Measurements from ENCODE around the gene ZDHHC8. TPM values are rescaled to one million over a fixed set of nuclear protein-coding genes. Genes with fewer than 3 reads are reported as not detected.
A peak's percentile ranks its signal among the peaks of the same experiment; 100 is the strongest.

ZDHHC8 gene
- polyA plus RNA-seq, 1 donor (not counting 4 experiments of a cell fraction or from before 2014, with no cell fraction given): 16.0 TPM

DNA sequence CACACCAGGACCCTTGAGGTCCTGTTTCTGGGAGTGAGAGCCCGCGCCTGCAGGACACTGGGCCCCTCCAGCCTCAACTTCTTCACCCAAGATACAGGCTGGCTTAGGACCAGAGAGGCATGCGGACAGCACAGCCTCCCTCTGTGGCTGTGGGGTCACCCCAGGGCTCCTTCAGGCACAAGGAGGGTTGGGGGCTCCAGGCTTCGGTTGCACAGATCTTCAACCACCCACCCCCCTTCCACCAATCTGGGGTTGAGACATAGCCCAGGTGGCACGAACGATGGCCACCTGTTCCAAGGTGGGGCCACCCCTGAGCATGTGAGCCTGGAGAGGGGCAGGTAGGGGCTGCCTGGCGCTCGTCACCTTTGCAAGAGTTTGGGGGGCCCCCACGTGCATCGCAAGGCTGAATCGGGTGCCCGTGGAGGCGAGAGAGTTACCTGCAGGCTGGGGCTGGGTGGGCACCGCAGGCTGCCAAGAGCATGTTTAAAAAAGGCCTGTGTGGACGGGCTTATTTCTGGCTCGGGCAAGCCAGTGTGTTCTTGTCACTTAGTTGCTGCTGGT, 1.2 kb downstream of the ZDHHC8 start:
- FAIRE-seq (no peak), DNase-seq (ENCODE audit: low read depth, low spot score) (no peak)
- Histone ChIP-seq H3K79me2 (ENCODE audit: control insufficient read depth, insufficient read depth, low read length) (peaks cover 52% of the 10 kb centered on the region), H4K20me1 (ENCODE audit: control insufficient read depth, extremely low read depth, insufficient read depth, low read length) (peaks cover 23% of the 10 kb centered on the region), H3K4me3 (ENCODE audit: control insufficient read depth in 2 of 3, extremely low read depth in 1 of 3, insufficient read depth in 2 of 3, low read depth in 1 of 3, low read length in 3 of 3) (peak overlapping the region; percentile 41 to 86 (median 71)), H3K36me3 (ENCODE audit: control insufficient read depth in 2 of 2, extremely low read depth in 1 of 2, insufficient read depth in 2 of 2, low read length in 2 of 2) (peaks cover 0 to 5% of the 10 kb centered on the region in 2 experiments), H2AFZ (ENCODE audit: control insufficient read depth, low read length) (no peak overlapping the region), H3K9me1 (ENCODE audit: control insufficient read depth, extremely low read depth, insufficient read depth, low read length) (no peaks in the 10 kb centered on the region), H3K9ac (ENCODE audit: control insufficient read depth, extremely low read depth, insufficient read depth, low read length) (peak overlapping the region; percentile 77), H3K9me3 (ENCODE audit: control insufficient read depth, low read depth, low read length) (no peaks in the 10 kb centered on the region), H3K4me2 (ENCODE audit: control insufficient read depth, extremely low read depth, insufficient read depth, low read depth, low read length) (peak overlapping the region; percentile 93), H3K27ac (ENCODE audit: control insufficient read depth, insufficient read depth, low read length) (peak overlapping the region; percentile 6), H3K4me1 (ENCODE audit: control insufficient read depth, extremely low read depth, insufficient read depth, low read length) (peaks cover 15% of the 10 kb centered on the region), H3K27me3 (ENCODE audit: control insufficient read depth, extremely low read depth, insufficient read depth, low read length) (no peaks in the 10 kb centered on the region)
- TF ChIP-seq EZH2 (IDR thresholded peaks at IDR 0.05; ENCODE audit: low read length): no peak
- TF ChIP-seq, protein P1, sequence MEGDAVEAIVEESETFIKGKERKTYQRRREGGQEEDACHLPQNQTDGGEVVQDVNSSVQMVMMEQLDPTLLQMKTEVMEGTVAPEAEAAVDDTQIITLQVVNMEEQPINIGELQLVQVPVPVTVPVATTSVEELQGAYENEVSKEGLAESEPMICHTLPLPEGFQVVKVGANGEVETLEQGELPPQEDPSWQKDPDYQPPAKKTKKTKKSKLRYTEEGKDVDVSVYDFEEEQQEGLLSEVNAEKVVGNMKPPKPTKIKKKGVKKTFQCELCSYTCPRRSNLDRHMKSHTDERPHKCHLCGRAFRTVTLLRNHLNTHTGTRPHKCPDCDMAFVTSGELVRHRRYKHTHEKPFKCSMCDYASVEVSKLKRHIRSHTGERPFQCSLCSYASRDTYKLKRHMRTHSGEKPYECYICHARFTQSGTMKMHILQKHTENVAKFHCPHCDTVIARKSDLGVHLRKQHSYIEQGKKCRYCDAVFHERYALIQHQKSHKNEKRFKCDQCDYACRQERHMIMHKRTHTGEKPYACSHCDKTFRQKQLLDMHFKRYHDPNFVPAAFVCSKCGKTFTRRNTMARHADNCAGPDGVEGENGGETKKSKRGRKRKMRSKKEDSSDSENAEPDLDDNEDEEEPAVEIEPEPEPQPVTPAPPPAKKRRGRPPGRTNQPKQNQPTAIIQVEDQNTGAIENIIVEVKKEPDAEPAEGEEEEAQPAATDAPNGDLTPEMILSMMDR (optimal IDR thresholded peaks at IDR 0.05 in 1 of 3, IDR thresholded peaks at IDR 0.05 in 1 of 3, conservative IDR thresholded peaks at IDR 0.05 in 1 of 3; ENCODE audit: extremely low read depth in 1 of 3, insufficient read depth in 2 of 3, low read length in 3 of 3): no peak
- dilution Hi-C loops (cut with MboI; ENCODE audit: extremely low pct_ligation_motif_present, low sequenced_read_pairs): no loop called here

DNA sequence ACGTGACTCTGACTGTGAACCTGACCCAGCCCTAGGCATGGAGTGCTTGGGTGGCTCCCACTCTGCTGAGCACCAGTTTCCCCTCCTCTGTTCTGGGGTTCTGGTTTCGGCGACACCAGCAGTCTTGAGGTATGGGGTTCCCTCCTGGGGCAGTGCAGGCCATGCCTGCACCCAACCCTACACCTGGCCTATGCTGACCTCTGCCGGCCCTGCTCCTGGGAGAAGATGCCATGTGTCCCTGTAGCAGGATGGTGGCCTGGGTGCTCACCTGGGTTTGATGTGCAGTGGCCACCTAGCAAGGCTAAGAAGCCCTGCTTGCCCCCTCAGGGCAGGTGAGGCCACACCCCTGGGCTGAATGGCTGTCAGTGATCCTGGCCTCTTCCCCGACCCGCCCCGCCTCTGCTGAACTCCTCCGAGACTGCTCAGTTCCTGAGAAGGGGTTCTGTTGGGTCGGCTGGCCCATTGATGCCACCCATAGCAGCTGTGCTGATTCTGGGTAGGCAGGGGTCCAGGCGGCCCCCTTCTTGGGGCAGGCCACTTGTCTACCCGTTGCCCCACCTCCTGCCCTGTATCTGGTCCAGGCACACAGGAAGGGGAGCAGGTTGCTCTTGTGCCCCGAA, 2.4 kb downstream of the ZDHHC8 start:
- no peaks in the 10 kb centered on the region for H3K27me3 ChIP-seq (ENCODE audit: control insufficient read depth, extremely low read depth, insufficient read depth, low read length)
- no peak for FAIRE-seq
- TF ChIP-seq EZH2 (IDR thresholded peaks at IDR 0.05; ENCODE audit: low read length): no peak
- TF ChIP-seq, protein P1 (optimal IDR thresholded peaks at IDR 0.05 in 1 of 3, IDR thresholded peaks at IDR 0.05 in 1 of 3, conservative IDR thresholded peaks at IDR 0.05 in 1 of 3; ENCODE audit: extremely low read depth in 1 of 3, insufficient read depth in 2 of 3, low read length in 3 of 3): peak in 1 of 3 experiments; percentile 17
- H3K9ac ChIP-seq (ENCODE audit: control insufficient read depth, extremely low read depth, insufficient read depth, low read length): no peak overlapping the region
- no peaks in the 10 kb centered on the region for H3K9me1 ChIP-seq (ENCODE audit: control insufficient read depth, extremely low read depth, insufficient read depth, low read length)
- peaks cover 30% of the 10 kb centered on the region for H4K20me1 ChIP-seq (ENCODE audit: control insufficient read depth, extremely low read depth, insufficient read depth, low read length)
- DNase-seq (ENCODE audit: low read depth, low spot score): no peak
- H3K79me2 ChIP-seq (ENCODE audit: control insufficient read depth, insufficient read depth, low read length): peaks cover 61% of the 10 kb centered on the region
- no peak overlapping the region for H3K4me2 ChIP-seq (ENCODE audit: control insufficient read depth, extremely low read depth, insufficient read depth, low read depth, low read length)
- H2AFZ ChIP-seq (ENCODE audit: control insufficient read depth, low read length): no peak overlapping the region
- H3K9me3 ChIP-seq (ENCODE audit: control insufficient read depth, low read depth, low read length): no peaks in the 10 kb centered on the region
- dilution Hi-C loops (cut with MboI; ENCODE audit: extremely low pct_ligation_motif_present, low sequenced_read_pairs): no loop called here
- no peak overlapping the region for H3K4me3 ChIP-seq (ENCODE audit: control insufficient read depth in 2 of 3, extremely low read depth in 1 of 3, insufficient read depth in 2 of 3, low read depth in 1 of 3, low read length in 3 of 3)
- peaks cover under 1 to 3% of the 10 kb centered on the region in 2 experiments for H3K36me3 ChIP-seq (ENCODE audit: control insufficient read depth in 2 of 2, extremely low read depth in 1 of 2, insufficient read depth in 2 of 2, low read length in 2 of 2)
- peaks cover 15% of the 10 kb centered on the region for H3K4me1 ChIP-seq (ENCODE audit: control insufficient read depth, extremely low read depth, insufficient read depth, low read length)
- no peak overlapping the region for H3K27ac ChIP-seq (ENCODE audit: control insufficient read depth, insufficient read depth, low read length)
